NCI-H748 (cell line): ENCODE data around the gene GUCA2A.
"Not testable (repeated sequence)": the region's sequence is repeated elsewhere in the genome, so short reads cannot be mapped to it uniquely, and the experiment has no call there.

Experiments
- DNase-seq: peaks from one replicate; lab custom pipeline; 2025; ENCODE audit not compliant: unreplicated experiment; lab: John Stamatoyannopoulos, UW

Gene GUCA2A

GRCh38 chr1:42164551-42165420, at the start of gene GUCA2A:
TSS of gene GUCA2A (minus strand) at chr1:42164745. CDS start at chr1:42164712, 33 bp downstream.
- no peak for DNase-seq

GRCh38 chr1:42211224-42211623, 46.7 kb upstream of the GUCA2A start:
- no peak for DNase-seq

- no peak for DNase-seq
Measured at GRCh38 chr1:42210421-42211133, 46.0 kb upstream of the GUCA2A start.

- DNase-seq: no peak
Measured at GRCh38 chr1:42209526-42210251, 45.1 kb upstream of the GUCA2A start.

GRCh38 chr1:42206930-42207329, 42.4 kb upstream of the GUCA2A start:
- not testable (repeated sequence) for DNase-seq

GRCh38 chr1:42206164-42206563, 41.6 kb upstream of the GUCA2A start:
- DNase-seq: no peak

GRCh38 chr1:42201986-42202385, 37.4 kb upstream of the GUCA2A start:
- DNase-seq: no peak

GRCh38 chr1:42198251-42198650, 33.7 kb upstream of the GUCA2A start:
- no peak for DNase-seq

- DNase-seq: no peak
Measured at GRCh38 chr1:42195841-42196240, 31.3 kb upstream of the GUCA2A start.

- DNase-seq: no peak
Measured at GRCh38 chr1:42192106-42192505, 27.6 kb upstream of the GUCA2A start.

- DNase-seq: no peak
Measured at GRCh38 chr1:42191319-42191718, 26.8 kb upstream of the GUCA2A start.

GRCh38 chr1:42189931-42190853, 25.6 kb upstream of the GUCA2A start:
- no peak for DNase-seq

GRCh38 chr1:42186152-42186551, 21.6 kb upstream of the GUCA2A start:
- no peak for DNase-seq

GRCh38 chr1:42184616-42185015, 20.1 kb upstream of the GUCA2A start:
- no peak for DNase-seq

GRCh38 chr1:42183957-42184268, 19.4 kb upstream of the GUCA2A start:
- DNase-seq: no peak

GRCh38 chr1:42183210-42183956, 18.8 kb upstream of the GUCA2A start:
- DNase-seq: no peak

- no peak for DNase-seq
Measured at GRCh38 chr1:42181687-42182086, 17.1 kb upstream of the GUCA2A start.

GRCh38 chr1:42179900-42180329, 15.4 kb upstream of the GUCA2A start:
- peak; percentile 68 for DNase-seq

GRCh38 chr1:42179275-42179674, 14.7 kb upstream of the GUCA2A start:
- no peak for DNase-seq

GRCh38 chr1:42178249-42178648, 13.7 kb upstream of the GUCA2A start:
- no peak for DNase-seq
